ENCODE results near the gene GLIS1.

DNA sequence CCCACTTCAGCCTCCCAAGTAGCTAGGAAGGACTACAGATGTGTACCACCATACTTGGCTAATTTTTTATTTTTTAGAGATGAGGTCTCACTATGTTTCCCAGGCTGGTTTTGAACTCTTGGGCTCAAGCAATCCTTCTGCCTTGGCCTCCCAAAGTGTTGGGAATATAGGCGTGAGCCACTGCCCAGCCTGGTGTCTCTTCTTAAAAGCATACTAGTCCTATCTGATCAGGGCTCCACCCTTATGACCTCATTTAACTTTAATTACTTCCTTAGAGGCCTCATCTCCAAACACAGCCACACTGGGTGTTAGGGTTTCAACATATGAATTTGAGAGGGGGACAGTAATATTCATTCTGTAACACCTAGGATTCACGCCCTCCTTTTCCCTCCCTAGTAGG, 130.9 kb downstream of the GLIS1 start:
- TF ChIP-seq CREB1 (IDR thresholded peaks at IDR 0.05; ENCODE audit: low read depth) = no peak
- TF ChIP-seq, protein P1, sequence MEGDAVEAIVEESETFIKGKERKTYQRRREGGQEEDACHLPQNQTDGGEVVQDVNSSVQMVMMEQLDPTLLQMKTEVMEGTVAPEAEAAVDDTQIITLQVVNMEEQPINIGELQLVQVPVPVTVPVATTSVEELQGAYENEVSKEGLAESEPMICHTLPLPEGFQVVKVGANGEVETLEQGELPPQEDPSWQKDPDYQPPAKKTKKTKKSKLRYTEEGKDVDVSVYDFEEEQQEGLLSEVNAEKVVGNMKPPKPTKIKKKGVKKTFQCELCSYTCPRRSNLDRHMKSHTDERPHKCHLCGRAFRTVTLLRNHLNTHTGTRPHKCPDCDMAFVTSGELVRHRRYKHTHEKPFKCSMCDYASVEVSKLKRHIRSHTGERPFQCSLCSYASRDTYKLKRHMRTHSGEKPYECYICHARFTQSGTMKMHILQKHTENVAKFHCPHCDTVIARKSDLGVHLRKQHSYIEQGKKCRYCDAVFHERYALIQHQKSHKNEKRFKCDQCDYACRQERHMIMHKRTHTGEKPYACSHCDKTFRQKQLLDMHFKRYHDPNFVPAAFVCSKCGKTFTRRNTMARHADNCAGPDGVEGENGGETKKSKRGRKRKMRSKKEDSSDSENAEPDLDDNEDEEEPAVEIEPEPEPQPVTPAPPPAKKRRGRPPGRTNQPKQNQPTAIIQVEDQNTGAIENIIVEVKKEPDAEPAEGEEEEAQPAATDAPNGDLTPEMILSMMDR (IDR thresholded peaks at IDR 0.05 in 2 of 3, conservative IDR thresholded peaks at IDR 0.05 in 1 of 3; ENCODE audit: control insufficient read depth in 2 of 3, extremely low read depth in 1 of 3, insufficient read depth in 1 of 3, low read depth in 3 of 3, low read length in 3 of 3) = no peak
- no peak for TF ChIP-seq SIN3A (IDR thresholded peaks at IDR 0.05; ENCODE audit: low read depth, low read length)
- TF ChIP-seq SMAD1 (IDR thresholded peaks at IDR 0.05; ENCODE audit: low read depth, partially characterized antibody) = no peak
- no peak for TF ChIP-seq SMC3 (IDR thresholded peaks at IDR 0.05; ENCODE audit: borderline replicate concordance, low read length)
- no peak for TF ChIP-seq ATF7 (IDR thresholded peaks at IDR 0.05; ENCODE audit: low read depth)

All from GM12878 (cell line).